Caco-2 (cell line): ENCODE data around the gene RFX2. TPM values are rescaled to one million over a fixed set of nuclear protein-coding genes. Genes with fewer than 3 reads are reported as not detected.

ENCODE experiments used
- BruUV-seq: library from RNA; stranded (reverse); fragments of 400-500 nt; replicated peaks from 2 replicates; lab custom pipeline; 2021; lab: Mats Ljungman, UMichigan
- CTCF ChIA-PET: fragments of 300-600 bp; sonication (Branson Sonifier 250); formaldehyde crosslinking; loops from one replicate; lab custom pipeline; 2022; ENCODE audit warnings: antibody characterized with exemption; lab: Charles Lee
- POLR2A ChIA-PET: fragments of 300-600 bp; sonication (Branson Sonifier 250); formaldehyde crosslinking; loops from one replicate; lab custom pipeline; 2022; ENCODE audit warnings: antibody characterized with exemption; lab: Charles Lee
- DNase-seq, 2 experiments: peaks; one replicate each; pipeline versions ENCODE4 v3.0.0 to v3.0.0-alpha.2; 2020 to 2022
- H3K27me3 ChIP-seq: replicated peaks from 2 replicates; pipeline ENCODE4 v1.6.0; 2011; ENCODE audit warnings: low read length; ENCODE audit not compliant: control insufficient read depth, insufficient read depth
- H3K36me3 ChIP-seq: 2 replicates; pipeline ENCODE4 v1.5.1; 2011; ENCODE audit warnings: low read length; ENCODE audit not compliant: control insufficient read depth, insufficient read depth
- H3K4me1 ChIP-seq: fragments of 250-450 bp; sonication (Bioruptor Pico); 2 replicates; pipeline ENCODE4 v1.5.1; 2020; ENCODE audit warnings: mild to moderate bottlenecking
- H3K4me3 ChIP-seq: 2 replicates; pipeline ENCODE4 v1.5.1; 2011; ENCODE audit warnings: low read depth, mild to moderate bottlenecking, control low read depth, low read length
- H3K9me3 ChIP-seq: fragments of 250-450 bp; sonication (Bioruptor Pico); 2 replicates; pipeline ENCODE4 v1.5.1; 2020; ENCODE audit warnings: mild to moderate bottlenecking, moderate library complexity
- H3K27ac Mint-ChIP-seq: one replicate; pipeline ENCODE4 v1.8.0; 2022; ENCODE audit warnings: mixed read lengths; ENCODE audit not compliant: unreplicated experiment
- H3K27me3 Mint-ChIP-seq: one replicate; pipeline ENCODE4 v1.8.0; 2022; ENCODE audit warnings: mixed read lengths; ENCODE audit not compliant: insufficient read depth, unreplicated experiment
- H3K36me3 Mint-ChIP-seq: one replicate; pipeline ENCODE4 v1.8.0; 2022; ENCODE audit warnings: mild to moderate bottlenecking, mixed read lengths; ENCODE audit not compliant: insufficient read depth, unreplicated experiment
- H3K4me1 Mint-ChIP-seq: one replicate; pipeline ENCODE4 v1.8.0; 2022; ENCODE audit warnings: low read depth, mixed read lengths; ENCODE audit not compliant: unreplicated experiment
- H3K4me3 Mint-ChIP-seq: one replicate; pipeline ENCODE4 v1.8.0; 2022; ENCODE audit warnings: mild to moderate bottlenecking, moderate library complexity, mixed read lengths; ENCODE audit not compliant: unreplicated experiment
- H3K9me3 Mint-ChIP-seq: one replicate; pipeline ENCODE4 v1.8.0; 2022; ENCODE audit warnings: mixed read lengths; ENCODE audit not compliant: unreplicated experiment
- intact Hi-C: fragments of 100-400 bp; cut with micrococcal nuclease; formaldehyde crosslinking; loops from one replicate; pipeline ENCODE4 v1.10.0; 2022; ENCODE audit not compliant: unreplicated experiment
- total RNA-seq: library from RNA; stranded (reverse); gene quantifications from 2 replicates; pipeline ENCODE4 v1.2.3, GENCODE V29; 2022
- TF ChIP-seq, protein P1 (sequence below), 2 experiments: fragments of 200-600 bp in 1 of 2; IDR thresholded peaks; 1 replicate in 1 of 2; 2 replicates in 1 of 2; pipeline versions ENCODE4 v1.5.1 to v1.8.0; 2011 to 2022; ENCODE audit warnings: antibody characterized with exemption in 1 of 2, control low read depth in 1 of 2, inconsistent platforms in 1 of 2, low read depth in 1 of 2, low read length in 1 of 2, mild to moderate bottlenecking in 1 of 2, moderate library complexity in 1 of 2; ENCODE audit not compliant: insufficient read depth in 1 of 2, severe bottlenecking in 1 of 2, unreplicated experiment in 1 of 2

RFX2 gene
- total RNA-seq, 1 experiment from 2014 or later, result 9.3 TPM

DNA sequence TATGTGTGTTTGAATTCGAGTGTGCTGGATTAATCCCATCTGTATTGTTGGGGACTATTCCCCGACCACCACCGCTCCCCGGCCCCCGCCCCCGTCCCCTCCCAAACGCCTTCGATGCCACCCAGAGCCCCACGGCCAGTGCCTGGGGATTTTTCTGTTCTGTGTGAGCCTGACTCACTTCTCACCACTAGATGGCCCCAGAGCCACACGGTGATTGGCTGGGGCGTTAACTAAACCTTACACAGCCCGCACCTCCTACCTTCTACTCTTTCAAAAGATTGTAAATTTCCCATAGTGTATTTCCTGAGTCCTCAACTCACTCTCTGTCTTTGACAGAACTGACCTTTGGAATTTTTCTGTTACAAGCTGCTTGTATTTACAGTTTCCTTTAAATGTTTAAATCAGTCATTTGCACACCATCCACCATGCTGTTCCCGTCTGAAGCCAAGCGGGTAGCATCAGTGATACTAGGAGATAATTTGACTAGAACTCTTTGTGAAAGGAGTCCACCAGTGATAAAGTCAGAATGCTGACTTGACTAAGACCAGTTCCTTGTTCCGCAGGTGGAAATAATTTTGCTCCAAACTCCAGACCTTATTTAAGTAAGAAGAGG is 61.4 kb downstream of the RFX2 start:
- TF ChIP-seq, protein P1, sequence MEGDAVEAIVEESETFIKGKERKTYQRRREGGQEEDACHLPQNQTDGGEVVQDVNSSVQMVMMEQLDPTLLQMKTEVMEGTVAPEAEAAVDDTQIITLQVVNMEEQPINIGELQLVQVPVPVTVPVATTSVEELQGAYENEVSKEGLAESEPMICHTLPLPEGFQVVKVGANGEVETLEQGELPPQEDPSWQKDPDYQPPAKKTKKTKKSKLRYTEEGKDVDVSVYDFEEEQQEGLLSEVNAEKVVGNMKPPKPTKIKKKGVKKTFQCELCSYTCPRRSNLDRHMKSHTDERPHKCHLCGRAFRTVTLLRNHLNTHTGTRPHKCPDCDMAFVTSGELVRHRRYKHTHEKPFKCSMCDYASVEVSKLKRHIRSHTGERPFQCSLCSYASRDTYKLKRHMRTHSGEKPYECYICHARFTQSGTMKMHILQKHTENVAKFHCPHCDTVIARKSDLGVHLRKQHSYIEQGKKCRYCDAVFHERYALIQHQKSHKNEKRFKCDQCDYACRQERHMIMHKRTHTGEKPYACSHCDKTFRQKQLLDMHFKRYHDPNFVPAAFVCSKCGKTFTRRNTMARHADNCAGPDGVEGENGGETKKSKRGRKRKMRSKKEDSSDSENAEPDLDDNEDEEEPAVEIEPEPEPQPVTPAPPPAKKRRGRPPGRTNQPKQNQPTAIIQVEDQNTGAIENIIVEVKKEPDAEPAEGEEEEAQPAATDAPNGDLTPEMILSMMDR (IDR thresholded peaks at IDR 0.05; ENCODE audit: insufficient read depth in 1 of 2, low read depth in 1 of 2, low read length in 1 of 2, severe bottlenecking in 1 of 2, unreplicated experiment in 1 of 2), result peak; percentile 83 to 89
- H3K27me3 Mint-ChIP-seq, result no peaks in the 10 kb centered on the region
- H3K4me1 ChIP-seq, result peaks cover 9% of the 10 kb centered on the region; the same call in 1 of the 2 replicates
- H3K27ac Mint-ChIP-seq, result no peak overlapping the region
- ChIA-PET CTCF (interaction anchor here (0.5 to 2.9 kb wide), 7 partner anchors 27 to 489 kb away, joined by 3 to 48 read pairs (median 5); no protein-coding TSS in a partner anchor), POLR2A (no interaction called here)
- no peaks in the 10 kb centered on the region for H3K9me3 Mint-ChIP-seq
- H3K4me3 ChIP-seq, result no peak overlapping the region
- H3K4me1 Mint-ChIP-seq, result peaks cover 6% of the 10 kb centered on the region
- no TSS peak for BruUV-seq
- H3K36me3 Mint-ChIP-seq, result peaks cover 5% of the 10 kb centered on the region
- no peaks in the 10 kb centered on the region for H3K27me3 ChIP-seq
- no peaks in the 10 kb centered on the region for H3K36me3 ChIP-seq
- no peaks in the 10 kb centered on the region for H3K9me3 ChIP-seq
- peak; percentile 69 to 80 for DNase-seq
- peak overlapping the region; percentile 15 for H3K4me3 Mint-ChIP-seq
- intact Hi-C loops, result loop anchor here (1.0 kb wide), 2 partner anchors 62 to 76 kb away; no protein-coding TSS in a partner anchor

DNA sequence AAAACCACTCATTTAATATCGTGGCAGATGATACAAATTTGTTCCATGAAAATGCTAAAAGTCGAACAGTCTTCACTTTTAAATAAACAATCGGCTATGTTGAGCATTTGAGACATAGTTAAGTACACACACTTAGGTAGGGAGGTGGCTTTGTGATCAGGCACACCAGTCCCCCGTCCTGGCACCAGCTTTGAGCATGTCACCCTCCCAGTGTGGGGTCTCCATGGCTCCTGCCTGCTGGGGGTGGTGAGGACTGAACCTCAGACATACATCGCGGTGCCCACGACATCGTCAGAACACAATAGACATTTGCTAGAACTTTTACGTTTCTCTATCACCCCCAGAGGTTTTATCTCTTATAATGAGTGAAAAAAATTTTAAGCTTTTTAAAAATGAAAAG is 62.0 kb downstream of the RFX2 start:
- Histone ChIP-seq H3K27me3 (no peaks in the 10 kb centered on the region), H3K4me1 (peaks cover 9% of the 10 kb centered on the region; the same call in 1 of the 2 replicates), H3K9me3 (no peaks in the 10 kb centered on the region), H3K36me3 (no peaks in the 10 kb centered on the region), H3K4me3 (no peak overlapping the region)
- Mint-ChIP-seq H3K36me3 (peaks cover 5% of the 10 kb centered on the region), H3K27me3 (no peaks in the 10 kb centered on the region), H3K4me3 (peak overlapping the region; percentile 15), H3K27ac (no peak overlapping the region), H3K4me1 (peaks cover 6% of the 10 kb centered on the region), H3K9me3 (no peaks in the 10 kb centered on the region)
- ChIA-PET CTCF (interaction anchor here (0.5 to 2.9 kb wide), 8 partner anchors 12 to 489 kb away, joined by 3 to 48 read pairs (median 5); no protein-coding TSS in a partner anchor), POLR2A (no interaction called here)
- intact Hi-C loops, result loop anchor here (1.0 kb wide), 2 partner anchors 61 to 77 kb away; no protein-coding TSS in a partner anchor
- no TSS peak for BruUV-seq
- DNase-seq, result no peak
- TF ChIP-seq, protein P1 (IDR thresholded peaks at IDR 0.05; ENCODE audit: insufficient read depth in 1 of 2, low read depth in 1 of 2, low read length in 1 of 2, severe bottlenecking in 1 of 2, unreplicated experiment in 1 of 2), result no peak

- Mint-ChIP-seq H3K4me1 (peaks cover 6% of the 10 kb centered on the region), H3K9me3 (no peaks in the 10 kb centered on the region), H3K27ac (no peak overlapping the region), H3K36me3 (peaks cover 5% of the 10 kb centered on the region), H3K27me3 (no peaks in the 10 kb centered on the region), H3K4me3 (no peak overlapping the region)
- no TSS peak for BruUV-seq
- POLR2A ChIA-PET, result no interaction called here
- Histone ChIP-seq H3K4me1 (peaks cover 9% of the 10 kb centered on the region; the same call in 1 of the 2 replicates), H3K36me3 (no peaks in the 10 kb centered on the region), H3K4me3 (no peak overlapping the region), H3K27me3 (no peaks in the 10 kb centered on the region), H3K9me3 (no peaks in the 10 kb centered on the region)
- peak; percentile 66 to 76 for DNase-seq
- CTCF ChIA-PET, result interaction anchor here (0.8 to 2.9 kb wide), 7 partner anchors 11 to 78 kb away, joined by 3 to 48 read pairs (median 5); no protein-coding TSS in a partner anchor
- TF ChIP-seq, protein P1 (IDR thresholded peaks at IDR 0.05; ENCODE audit: insufficient read depth in 1 of 2, low read depth in 1 of 2, low read length in 1 of 2, severe bottlenecking in 1 of 2, unreplicated experiment in 1 of 2), result peak; percentile 87 to 99
- intact Hi-C loops, result loop anchor here (1.0 kb wide), 2 partner anchors 60 to 78 kb away; no protein-coding TSS in a partner anchor
Observed at GRCh38 chr19:6047741-6048251, 62.5 kb downstream of the RFX2 start.
